ENCODE data around the gene CLTC.

DNA sequence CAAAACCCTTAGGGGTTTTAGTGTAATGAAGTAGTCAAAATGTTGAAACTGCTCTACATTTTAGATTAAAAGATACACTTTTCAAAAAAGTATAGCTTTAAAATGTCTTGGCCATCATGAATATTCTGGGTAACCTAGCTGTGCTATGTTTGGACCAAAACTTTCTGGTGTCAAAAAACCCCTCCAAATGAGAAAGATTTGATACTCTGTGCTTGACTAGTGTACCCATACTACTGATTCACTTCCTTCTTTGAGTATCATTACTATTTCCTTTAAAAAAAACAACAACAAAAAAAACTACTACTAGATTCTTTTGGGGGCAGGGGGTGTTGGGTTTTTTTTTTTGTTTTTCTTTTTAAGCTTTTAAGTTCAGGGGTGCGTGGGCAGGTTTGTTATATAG is 50.2 kb downstream of the CLTC start:
- TF ChIP-seq EZH2 (IDR thresholded peaks at IDR 0.05; ENCODE audit: borderline replicate concordance, low read depth, low read length, severe bottlenecking) = no peak
- TF ChIP-seq, protein P1, sequence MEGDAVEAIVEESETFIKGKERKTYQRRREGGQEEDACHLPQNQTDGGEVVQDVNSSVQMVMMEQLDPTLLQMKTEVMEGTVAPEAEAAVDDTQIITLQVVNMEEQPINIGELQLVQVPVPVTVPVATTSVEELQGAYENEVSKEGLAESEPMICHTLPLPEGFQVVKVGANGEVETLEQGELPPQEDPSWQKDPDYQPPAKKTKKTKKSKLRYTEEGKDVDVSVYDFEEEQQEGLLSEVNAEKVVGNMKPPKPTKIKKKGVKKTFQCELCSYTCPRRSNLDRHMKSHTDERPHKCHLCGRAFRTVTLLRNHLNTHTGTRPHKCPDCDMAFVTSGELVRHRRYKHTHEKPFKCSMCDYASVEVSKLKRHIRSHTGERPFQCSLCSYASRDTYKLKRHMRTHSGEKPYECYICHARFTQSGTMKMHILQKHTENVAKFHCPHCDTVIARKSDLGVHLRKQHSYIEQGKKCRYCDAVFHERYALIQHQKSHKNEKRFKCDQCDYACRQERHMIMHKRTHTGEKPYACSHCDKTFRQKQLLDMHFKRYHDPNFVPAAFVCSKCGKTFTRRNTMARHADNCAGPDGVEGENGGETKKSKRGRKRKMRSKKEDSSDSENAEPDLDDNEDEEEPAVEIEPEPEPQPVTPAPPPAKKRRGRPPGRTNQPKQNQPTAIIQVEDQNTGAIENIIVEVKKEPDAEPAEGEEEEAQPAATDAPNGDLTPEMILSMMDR (IDR thresholded peaks at IDR 0.05; ENCODE audit: borderline replicate concordance, extremely low read depth, low read length, poor library complexity, severe bottlenecking) = no peak

Data from DND-41 (cell line).